Upper lobe of left lung (tissue), 6 donors: ENCODE measurements around the gene COL23A1. TPM values are rescaled to one million over a fixed set of nuclear protein-coding genes. Genes with fewer than 3 reads are reported as not detected.

Experiments
- ATAC-seq, 2 donors: fragments of 200-7000 bp; cut with Tn5 transposase; one replicate each; pipeline ENCODE4 v1.9.1; 2022; ENCODE audit warnings: mild to moderate bottlenecking in 2 of 2, moderate library complexity in 2 of 2; ENCODE audit not compliant: low FRiP score in 2 of 2
- DNase-seq, 2 donors: peaks; one replicate each; pipeline ENCODE4 v3.0.0-alpha.2; 2019 to 2020
- H3K27ac ChIP-seq, 4 donors: fragments of 200-600 bp; sonication (generic); one replicate each; pipeline ENCODE4 v1.5.1; 2016 to 2019
- H3K27me3 ChIP-seq, 4 donors: fragments of 200-600 bp; sonication (generic); one replicate each; pipeline ENCODE4 v1.5.1; 2017 to 2019
- H3K36me3 ChIP-seq, 4 donors: fragments of 200-600 bp; sonication (generic); one replicate each; pipeline ENCODE4 v1.5.1; 2016 to 2019
- H3K4me1 ChIP-seq, 4 donors: fragments of 200-600 bp; sonication (generic); one replicate each; pipeline ENCODE4 v1.5.1; 2018 to 2019
- H3K4me3 ChIP-seq, 4 donors: fragments of 200-600 bp; sonication (generic); one replicate each; pipeline ENCODE4 v1.5.1; 2017 to 2019; ENCODE audit warnings: mild to moderate bottlenecking in 2 of 4, moderate library complexity in 1 of 4
- H3K9me3 ChIP-seq, 4 donors: fragments of 200-600 bp; sonication (generic); one replicate each; pipeline ENCODE4 v1.5.1; 2018 to 2019
- CTCF ChIP-seq, 6 experiments: fragments of 450-650 bp in 4 of 6; fragments of 200-600 bp in 2 of 6; sonication (generic) in 2 of 6; IDR thresholded peaks; one replicate each; pipeline ENCODE4 v1.5.1; 2016 to 2019; ENCODE audit warnings: antibody characterized with exemption in 6 of 6
- EP300 ChIP-seq, 4 donors: sonication (generic); formaldehyde crosslinking; IDR thresholded peaks; one replicate each; pipeline ENCODE4 v1.5.1; 2017; ENCODE audit warnings: antibody characterized with exemption in 4 of 4, control low read depth in 2 of 4
- POLR2A ChIP-seq, 4 donors: fragments of 450-650 bp; IDR thresholded peaks; one replicate each; pipeline ENCODE4 v1.5.1; 2016 to 2017; ENCODE audit warnings: antibody characterized with exemption in 4 of 4, mild to moderate bottlenecking in 2 of 4
- POLR2AphosphoS5 ChIP-seq, 2 donors: sonication (generic); formaldehyde crosslinking; IDR thresholded peaks; one replicate each; pipeline ENCODE4 v1.5.1; 2017; ENCODE audit warnings: antibody characterized with exemption in 2 of 2
- WGBS, 2 donors: methylation state at CpG; one replicate each; pipeline ENCODE4 v1.1.5; 2017 to 2018; 5-methylcytosine and 5-hydroxymethylcytosine counted together
- total RNA-seq, 6 donors: library from RNA; depleted of rRNA in 4 of 6; stranded (reverse); fragments of >200 nt in 4 of 6; gene quantifications; one replicate each; pipeline versions ENCODE4 v1.1.0 to v1.2.1, GENCODE V29; 2016 to 2021
- donor health status: DM: no; HTN: no; CAD: no; lungs with moderate emphysema.
- donor health status: DM: no; HTN: yes; CAD: no; lungs with severe emphysema.

COL23A1 gene
- total RNA-seq, 6 donors from 2014 or later, result 0.61 to 3.1 (median 1.5) TPM

- H3K27ac ChIP-seq, result no peak overlapping the region
- ATAC-seq, result no peak
- no peak overlapping the region for H3K4me3 ChIP-seq
- WGBS, 2 donors, result 89 to 93% methylated on average over 3 to 7 of the region's 7 CpGs
- no peaks in the 10 kb centered on the region for H3K9me3 ChIP-seq
- no peaks in the 10 kb centered on the region for H3K4me1 ChIP-seq
- no peak for TF ChIP-seq POLR2A (IDR thresholded peaks at IDR 0.05)
- TF ChIP-seq POLR2AphosphoS5 (IDR thresholded peaks at IDR 0.05), result no peak
- no peak for TF ChIP-seq CTCF (IDR thresholded peaks at IDR 0.05)
- no peak for TF ChIP-seq EP300 (IDR thresholded peaks at IDR 0.05)
- DNase-seq, result peak in 1 of 2 donors; percentile 44
- H3K27me3 ChIP-seq, result no peaks in the 10 kb centered on the region
- H3K36me3 ChIP-seq, result no peaks in the 10 kb centered on the region
These were observed 171.7 kb downstream of the COL23A1 start for GRCh38 chr5:178418471-178419010.

- no peak for DNase-seq
- no peaks in the 10 kb centered on the region for H3K4me1 ChIP-seq
- H3K27me3 ChIP-seq, result no peaks in the 10 kb centered on the region
- no peak for ATAC-seq
- TF ChIP-seq POLR2AphosphoS5 (IDR thresholded peaks at IDR 0.05) (no peak), EP300 (IDR thresholded peaks at IDR 0.05) (no peak), CTCF (IDR thresholded peaks at IDR 0.05) (no peak), POLR2A (IDR thresholded peaks at IDR 0.05) (no peak)
- no peaks in the 10 kb centered on the region for H3K9me3 ChIP-seq
- no peak overlapping the region for H3K27ac ChIP-seq
- no peaks in the 10 kb centered on the region for H3K36me3 ChIP-seq
- no peak overlapping the region for H3K4me3 ChIP-seq
- WGBS, 2 donors, result 86 to 96% methylated on average over 2 of the region's 2 CpGs
These were observed 172.2 kb downstream of the COL23A1 start for GRCh38 chr5:178418031-178418430.

GRCh38 chr5:178417391-178417811, 172.8 kb downstream of the COL23A1 start:
- H3K27me3 ChIP-seq, result no peaks in the 10 kb centered on the region
- no peak overlapping the region for H3K27ac ChIP-seq
- no peak for ATAC-seq
- H3K4me3 ChIP-seq, result no peak overlapping the region
- H3K9me3 ChIP-seq, result no peaks in the 10 kb centered on the region
- no peaks in the 10 kb centered on the region for H3K4me1 ChIP-seq
- H3K36me3 ChIP-seq, result no peaks in the 10 kb centered on the region
- 45 to 77% methylated on average over 13 of the region's 13 CpGs for WGBS, 2 donors
- no peak for DNase-seq
- TF ChIP-seq EP300 (IDR thresholded peaks at IDR 0.05), result no peak
- TF ChIP-seq POLR2AphosphoS5 (IDR thresholded peaks at IDR 0.05), result no peak
- TF ChIP-seq POLR2A (IDR thresholded peaks at IDR 0.05), result no peak
- TF ChIP-seq CTCF (IDR thresholded peaks at IDR 0.05), result no peak

- no peak for DNase-seq
- ATAC-seq, result no peak
- no peak for TF ChIP-seq EP300 (IDR thresholded peaks at IDR 0.05)
- TF ChIP-seq CTCF (IDR thresholded peaks at IDR 0.05), result no peak
- TF ChIP-seq POLR2A (IDR thresholded peaks at IDR 0.05), result no peak
- no peak for TF ChIP-seq POLR2AphosphoS5 (IDR thresholded peaks at IDR 0.05)
These were observed 173.3 kb downstream of the COL23A1 start for GRCh38 chr5:178416919-178417318.

GRCh38 chr5:178416206-178416882, 173.8 kb downstream of the COL23A1 start:
- no peak for TF ChIP-seq POLR2A (IDR thresholded peaks at IDR 0.05)
- TF ChIP-seq CTCF (IDR thresholded peaks at IDR 0.05), result no peak
- TF ChIP-seq POLR2AphosphoS5 (IDR thresholded peaks at IDR 0.05), result no peak
- no peak for TF ChIP-seq EP300 (IDR thresholded peaks at IDR 0.05)
- 96 to 98% methylated on average over 8 to 9 of the region's 12 CpGs for WGBS, 2 donors
- H3K4me1 ChIP-seq, result no peaks in the 10 kb centered on the region
- peak in 1 of 2 donors; percentile 37 for DNase-seq
- H3K27ac ChIP-seq, result no peak overlapping the region
- no peaks in the 10 kb centered on the region for H3K27me3 ChIP-seq
- H3K9me3 ChIP-seq, result no peaks in the 10 kb centered on the region
- no peaks in the 10 kb centered on the region for H3K36me3 ChIP-seq
- H3K4me3 ChIP-seq, result no peak overlapping the region
- no peak for ATAC-seq

More at GRCh38 chr5:178416919-178417318, 173.3 kb downstream of the COL23A1 start:
- no peak overlapping the region for H3K27ac ChIP-seq
- no peak overlapping the region for H3K4me3 ChIP-seq
- 68 to 74% methylated on average over 3 to 6 of the region's 6 CpGs for WGBS, 2 donors
- no peaks in the 10 kb centered on the region for H3K27me3 ChIP-seq
- no peaks in the 10 kb centered on the region for H3K4me1 ChIP-seq
- H3K9me3 ChIP-seq, result no peaks in the 10 kb centered on the region
- no peaks in the 10 kb centered on the region for H3K36me3 ChIP-seq
